ENCODE measurements around the gene RABGAP1L.
"Not testable (repeated sequence)": the region's sequence is repeated elsewhere in the genome, so short reads cannot be mapped to it uniquely, and the experiment has no call there.

Gene RABGAP1L

GRCh38 chr1:174583316-174583715, 424.0 kb downstream of the RABGAP1L start:
- DNase-seq (ENCODE audit: low spot score), result no peak
- no peak for TF ChIP-seq CTCF (IDR thresholded peaks at IDR 0.05)
- no peak overlapping the region for H3K4me3 ChIP-seq
- H3K27ac ChIP-seq, result no peak overlapping the region

- H3K27ac ChIP-seq, result no peak overlapping the region
- no peak overlapping the region for H3K4me3 ChIP-seq
- no peak for TF ChIP-seq CTCF (IDR thresholded peaks at IDR 0.05)
- no peak for DNase-seq (ENCODE audit: low spot score)
These were observed 424.8 kb downstream of the RABGAP1L start for GRCh38 chr1:174584071-174584470.

GRCh38 chr1:174588618-174589017, 429.3 kb downstream of the RABGAP1L start:
- H3K4me3 ChIP-seq; DNase-seq (ENCODE audit: low spot score); H3K27ac ChIP-seq: not testable (repeated sequence)

GRCh38 chr1:174605198-174605597, 445.9 kb downstream of the RABGAP1L start:
- no peak for TF ChIP-seq CTCF (IDR thresholded peaks at IDR 0.05)
- Histone ChIP-seq H3K27ac (no peak overlapping the region), H3K4me3 (no peak overlapping the region)
- DNase-seq (ENCODE audit: low spot score), result no peak

GRCh38 chr1:174606471-174606870, 447.2 kb downstream of the RABGAP1L start:
- DNase-seq (ENCODE audit: low spot score), result no peak
- Histone ChIP-seq H3K27ac (no peak overlapping the region), H3K4me3 (no peak overlapping the region)
- TF ChIP-seq CTCF (IDR thresholded peaks at IDR 0.05), result no peak

GRCh38 chr1:174617905-174618304, 458.6 kb downstream of the RABGAP1L start:
- DNase-seq (ENCODE audit: low spot score); H3K27ac ChIP-seq; H3K4me3 ChIP-seq: not testable (repeated sequence)

GRCh38 chr1:174623324-174624035, 464.2 kb downstream of the RABGAP1L start:
- no peak for TF ChIP-seq CTCF (IDR thresholded peaks at IDR 0.05)
- no peak for DNase-seq (ENCODE audit: low spot score)
- Histone ChIP-seq H3K27ac (no peak overlapping the region), H3K4me3 (no peak overlapping the region)

- no peak overlapping the region for H3K27ac ChIP-seq
- H3K4me3 ChIP-seq, result no peak overlapping the region
- DNase-seq (ENCODE audit: low spot score), result no peak
- no peak for TF ChIP-seq CTCF (IDR thresholded peaks at IDR 0.05)
These were observed 467.0 kb downstream of the RABGAP1L start for GRCh38 chr1:174626031-174627025.

Measured in coronary artery (tissue), 2 donors.